DMS153 (cell line): ENCODE measurements around the gene C3orf70.
A peak's percentile ranks its signal among the peaks of the same experiment; 100 is the strongest.

ENCODE experiments used
- DNase-seq: peaks from one replicate; lab custom pipeline; 2025; lab: John Stamatoyannopoulos, UW

Gene C3orf70, protein sequence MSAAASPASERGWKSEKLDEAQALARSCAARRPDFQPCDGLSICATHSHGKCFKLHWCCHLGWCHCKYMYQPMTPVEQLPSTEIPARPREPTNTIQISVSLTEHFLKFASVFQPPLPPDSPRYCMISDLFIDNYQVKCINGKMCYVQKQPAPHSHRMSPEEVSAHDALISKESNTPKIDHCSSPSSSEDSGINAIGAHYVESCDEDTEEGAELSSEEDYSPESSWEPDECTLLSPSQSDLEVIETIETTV

DNA sequence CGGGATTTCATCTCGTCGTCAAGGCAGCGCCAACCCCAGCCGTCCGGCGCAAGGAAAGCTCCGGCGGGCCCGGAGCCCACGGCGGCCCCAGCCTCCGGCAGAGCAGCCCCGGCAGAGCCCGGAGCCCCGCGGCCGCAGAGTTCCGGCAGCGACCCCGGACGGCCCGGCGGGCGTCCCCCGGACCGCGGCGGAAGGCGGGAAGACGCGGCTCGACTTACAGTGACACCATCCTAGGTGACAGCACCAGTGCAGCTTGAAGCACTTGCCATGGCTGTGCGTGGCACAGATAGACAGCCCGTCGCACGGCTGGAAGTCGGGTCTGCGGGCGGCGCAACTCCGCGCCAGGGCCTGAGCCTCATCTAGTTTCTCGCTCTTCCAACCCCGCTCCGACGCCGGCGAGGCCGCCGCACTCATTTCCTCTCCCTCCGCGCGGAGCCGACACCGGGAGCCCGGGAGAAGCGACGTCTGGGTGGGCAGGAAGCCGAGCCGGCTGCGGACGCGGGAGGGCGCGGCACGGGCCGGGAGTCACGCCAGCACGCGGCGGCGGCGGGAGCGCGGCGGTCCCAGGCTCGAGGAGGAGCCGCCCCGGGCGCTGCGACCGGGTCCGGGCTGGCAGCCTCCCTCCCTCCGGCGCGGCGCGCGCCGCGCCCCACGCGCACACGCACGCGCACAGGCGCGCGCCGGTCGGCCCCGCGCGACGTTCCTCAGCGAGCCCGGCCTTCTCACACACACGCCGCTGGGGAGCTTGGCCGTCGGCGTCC is at the start of gene C3orf70:
Gene C3orf70 (minus strand): TSS at position 651 of the 761 bp plus-strand sequence. CDS start 237 bp downstream, at position 414.
- DNase-seq, result peak; percentile 55

DNA sequence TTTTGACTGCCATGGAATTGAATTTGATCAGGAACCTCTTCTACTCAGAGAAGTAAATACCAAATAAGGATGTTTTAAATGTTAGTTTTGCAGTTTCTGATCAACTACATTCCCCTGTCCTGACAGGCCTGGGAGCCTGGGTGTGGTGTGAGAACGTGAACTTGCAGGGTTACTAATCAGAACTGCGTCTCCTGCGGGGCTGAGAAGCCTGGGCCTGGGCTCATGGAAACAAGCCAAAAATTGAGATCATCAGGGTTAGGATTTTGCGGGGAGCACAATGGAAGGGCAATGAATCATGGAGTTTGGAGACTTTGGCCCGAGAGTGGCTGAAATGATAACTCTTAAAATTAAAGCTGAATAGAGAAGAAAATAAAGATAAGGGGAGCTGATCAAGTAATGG is 47.8 kb upstream of the C3orf70 start:
- DNase-seq, result no peak

DNA sequence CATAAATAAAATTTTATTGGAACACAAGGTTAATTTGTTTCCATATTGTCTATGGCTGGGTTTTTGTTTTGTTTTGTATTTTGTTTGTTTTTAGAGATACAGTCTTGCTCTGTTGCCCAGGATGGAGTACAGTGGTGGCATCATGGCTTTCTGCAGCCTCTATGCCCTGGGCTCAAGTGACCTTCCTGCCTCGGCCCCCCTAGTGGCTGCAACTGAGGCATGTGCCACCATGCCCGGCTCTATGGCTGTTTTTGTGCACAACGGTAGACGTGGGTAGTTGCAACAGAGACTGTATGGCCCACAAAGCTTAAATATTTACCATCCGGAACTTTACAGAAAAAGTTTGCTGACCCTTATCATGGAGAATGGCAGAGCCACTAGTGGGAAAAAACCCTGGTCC is 46.8 kb upstream of the C3orf70 start:
- DNase-seq, result no peak

DNA sequence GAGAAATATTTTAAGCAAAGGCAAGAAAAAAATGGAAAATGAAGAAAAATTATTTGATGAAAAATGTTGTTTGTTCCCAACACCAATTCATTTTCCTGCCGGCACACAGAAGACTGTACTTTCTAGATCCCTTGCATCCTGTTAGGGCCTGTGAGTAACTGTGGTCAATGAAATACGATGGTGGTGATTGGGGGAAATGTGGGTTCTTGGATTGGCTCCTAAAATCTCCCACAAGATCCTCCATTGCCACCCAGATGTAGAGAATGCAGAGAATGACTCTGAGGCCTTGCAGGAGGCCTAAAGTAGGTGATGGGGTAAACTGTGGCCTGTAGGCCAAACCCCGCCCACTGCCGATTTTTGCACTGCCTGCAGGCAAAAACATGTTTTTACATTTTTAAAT is 46.3 kb upstream of the C3orf70 start:
- no peak for DNase-seq

DNA sequence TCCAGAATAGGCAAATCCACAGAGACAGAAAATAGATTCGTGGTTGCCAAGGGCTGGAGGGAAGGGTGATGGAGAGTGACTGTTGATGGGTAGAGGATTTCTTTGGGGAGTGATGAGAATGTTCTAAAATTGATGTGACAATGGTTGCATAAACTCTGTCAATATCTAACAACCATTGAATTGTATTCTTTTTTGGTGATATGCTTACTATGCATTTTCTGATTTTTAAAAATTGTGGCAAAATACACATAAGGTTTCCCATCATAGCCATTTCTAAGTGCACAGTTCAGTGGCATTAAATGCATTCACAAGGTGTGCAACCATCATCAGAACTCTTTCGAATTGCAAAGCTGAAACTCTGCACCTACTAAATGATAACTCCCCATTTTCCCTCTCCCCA is 44.2 kb upstream of the C3orf70 start:
- no peak for DNase-seq

DNA sequence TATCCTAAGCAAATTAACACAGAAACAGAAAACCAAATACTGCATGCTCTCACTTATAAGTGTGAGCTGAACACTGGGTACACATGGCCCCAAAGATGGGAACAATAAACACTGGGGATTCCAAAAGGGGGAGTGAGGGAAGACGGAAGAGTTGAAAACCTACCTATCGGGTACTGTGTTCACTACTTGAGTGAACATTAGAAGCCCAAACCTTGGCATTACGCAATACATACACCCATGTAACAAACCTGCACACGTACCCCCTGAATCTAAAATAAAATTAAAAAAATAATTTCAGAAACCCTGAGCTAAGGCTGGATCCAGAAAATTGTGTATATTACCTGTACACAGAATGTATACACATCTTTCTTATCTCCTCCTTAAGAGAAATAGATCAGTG is 42.8 kb upstream of the C3orf70 start:
- DNase-seq, result no peak

DNA sequence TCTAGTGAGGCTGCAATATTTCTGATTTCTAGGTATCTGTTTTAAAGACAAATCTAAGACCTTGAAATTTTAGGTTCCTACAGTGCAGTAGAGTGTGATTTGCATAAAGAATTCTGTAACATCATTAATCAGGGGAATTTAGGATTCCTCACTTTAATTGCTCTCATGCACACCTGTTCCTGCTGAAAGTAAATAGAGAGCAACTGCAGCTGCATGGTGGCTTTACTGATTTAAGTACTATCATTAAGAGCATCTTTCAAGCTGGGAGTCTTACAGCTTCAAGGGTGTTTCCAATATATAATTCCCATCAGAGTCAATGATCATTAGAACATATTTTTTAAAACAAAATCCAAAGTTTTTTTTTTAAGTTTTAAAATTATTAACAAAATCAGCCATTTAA is 36.0 kb upstream of the C3orf70 start:
- DNase-seq, result peak; percentile 6

DNA sequence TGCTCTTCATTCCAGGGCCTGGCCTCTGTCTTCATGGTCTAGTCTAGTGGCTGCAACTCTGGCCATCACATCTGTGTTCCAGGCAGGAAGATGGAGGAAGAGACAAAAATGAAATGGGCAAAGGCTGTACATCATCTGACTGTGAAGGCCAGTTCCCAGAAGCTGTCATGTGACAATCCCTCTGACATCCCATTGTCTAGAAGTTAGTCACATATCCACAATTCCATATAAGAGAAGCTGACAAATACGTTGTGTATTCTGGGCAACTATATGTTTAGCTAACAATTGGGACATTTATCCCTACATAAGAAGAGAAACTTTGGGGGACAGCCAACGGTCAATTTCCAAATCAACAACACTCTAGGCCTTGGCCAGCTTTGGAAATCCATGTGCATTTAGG is 34.5 kb upstream of the C3orf70 start:
- DNase-seq, result no peak

DNA sequence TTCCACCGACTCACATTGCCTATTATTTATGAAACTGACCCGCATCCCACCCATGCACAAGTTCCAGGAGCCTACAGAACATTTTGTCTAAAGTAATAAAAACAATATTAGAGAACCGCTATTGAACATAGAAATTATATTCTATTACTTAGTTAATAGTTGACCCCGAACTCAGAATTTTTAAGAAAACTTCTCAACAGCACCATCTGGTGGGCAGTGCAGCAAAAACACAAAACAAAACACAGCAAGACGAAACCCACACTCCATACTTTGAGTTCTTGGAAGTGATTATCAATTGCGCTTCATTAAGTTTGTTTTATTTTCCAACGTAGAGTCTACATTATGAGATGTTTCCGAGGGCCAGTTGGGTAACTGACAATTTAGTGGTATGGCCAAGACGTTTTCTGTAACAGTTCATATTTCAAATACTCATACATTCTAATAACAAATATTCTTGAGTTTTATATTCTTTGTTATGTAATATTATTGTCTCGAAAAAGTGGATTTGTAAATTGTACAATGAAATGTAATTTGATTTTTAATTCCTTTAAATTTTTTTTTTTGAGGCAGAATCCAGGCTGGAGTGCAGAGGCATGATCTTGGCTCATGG is 24.0 kb upstream of the C3orf70 start:
- peak; percentile 15 for DNase-seq

DNA sequence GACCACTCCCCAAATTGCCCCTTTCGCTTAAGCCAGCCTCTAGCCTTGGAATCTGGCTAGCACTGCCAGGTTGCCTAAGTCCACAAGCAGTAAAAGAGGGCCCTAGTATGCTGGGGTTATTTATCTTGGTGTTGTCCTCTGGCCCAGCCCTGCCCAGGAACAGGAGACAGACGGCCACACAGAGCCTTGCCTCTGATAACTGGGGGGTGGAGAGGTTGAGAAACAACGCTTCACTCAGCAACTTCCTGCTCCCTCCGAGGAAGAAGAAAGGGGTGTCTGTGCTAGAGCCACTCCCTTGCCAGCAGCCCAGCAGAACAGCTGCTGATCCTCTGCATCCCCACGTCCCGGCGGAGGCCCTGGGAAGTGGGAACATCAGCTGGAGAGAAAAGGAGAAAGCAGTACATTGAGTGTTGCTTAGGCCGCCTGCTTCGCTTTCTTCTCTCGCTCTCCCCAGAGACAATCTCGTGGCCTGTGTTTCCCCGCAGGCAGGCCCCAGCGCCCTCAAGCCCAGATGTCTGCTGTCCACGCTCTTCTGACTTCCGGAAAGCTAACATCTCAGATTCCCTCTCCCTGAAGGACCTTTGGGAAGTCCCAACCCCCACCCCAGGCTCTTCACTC is 22.6 kb upstream of the C3orf70 start:
- peak; percentile 79 for DNase-seq

DNA sequence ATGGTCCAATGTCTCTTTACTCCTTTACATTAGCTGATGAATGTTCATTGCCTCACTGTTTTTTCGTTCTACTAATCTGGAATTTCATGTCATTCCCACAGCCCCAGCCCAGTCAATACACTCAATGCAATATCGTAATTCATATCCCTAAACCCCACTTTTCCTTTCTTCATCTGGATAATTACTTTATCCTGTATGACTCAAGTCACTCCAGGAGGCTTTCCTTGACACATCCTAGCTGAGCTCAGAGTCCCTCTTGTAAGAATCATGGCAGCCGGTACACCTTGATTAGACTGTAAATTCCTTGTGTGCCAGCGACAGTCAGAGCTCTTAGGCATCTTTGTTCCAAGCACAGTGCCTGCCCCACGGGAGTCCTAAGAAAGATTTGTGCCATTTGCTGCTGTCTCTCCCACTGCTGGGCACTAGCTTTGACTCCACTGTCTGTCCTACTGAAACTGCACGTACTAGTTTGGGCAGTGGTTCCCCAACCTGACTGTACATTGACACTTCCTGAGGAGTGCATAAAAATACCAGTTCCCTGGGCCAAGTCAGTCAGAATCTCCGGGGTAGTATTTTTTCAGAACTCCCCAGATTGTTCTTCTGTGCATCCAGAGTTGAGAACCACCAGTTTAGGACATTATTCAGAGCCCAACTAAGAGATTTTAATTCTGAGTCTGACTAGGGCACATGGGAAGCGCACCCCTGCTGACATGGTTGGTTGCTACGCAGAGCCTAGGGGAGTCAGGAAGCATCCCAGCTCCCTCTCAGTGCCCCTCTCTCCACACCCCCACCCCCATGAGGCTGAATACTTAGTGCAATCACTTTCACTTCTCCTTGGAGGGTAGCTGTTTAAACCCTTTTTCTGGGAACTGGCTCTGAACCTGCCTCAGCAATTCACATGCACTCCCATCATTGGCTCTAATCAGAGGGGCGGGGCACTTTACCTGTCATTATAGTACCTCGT is 19.5 kb upstream of the C3orf70 start:
- no peak for DNase-seq

DNA sequence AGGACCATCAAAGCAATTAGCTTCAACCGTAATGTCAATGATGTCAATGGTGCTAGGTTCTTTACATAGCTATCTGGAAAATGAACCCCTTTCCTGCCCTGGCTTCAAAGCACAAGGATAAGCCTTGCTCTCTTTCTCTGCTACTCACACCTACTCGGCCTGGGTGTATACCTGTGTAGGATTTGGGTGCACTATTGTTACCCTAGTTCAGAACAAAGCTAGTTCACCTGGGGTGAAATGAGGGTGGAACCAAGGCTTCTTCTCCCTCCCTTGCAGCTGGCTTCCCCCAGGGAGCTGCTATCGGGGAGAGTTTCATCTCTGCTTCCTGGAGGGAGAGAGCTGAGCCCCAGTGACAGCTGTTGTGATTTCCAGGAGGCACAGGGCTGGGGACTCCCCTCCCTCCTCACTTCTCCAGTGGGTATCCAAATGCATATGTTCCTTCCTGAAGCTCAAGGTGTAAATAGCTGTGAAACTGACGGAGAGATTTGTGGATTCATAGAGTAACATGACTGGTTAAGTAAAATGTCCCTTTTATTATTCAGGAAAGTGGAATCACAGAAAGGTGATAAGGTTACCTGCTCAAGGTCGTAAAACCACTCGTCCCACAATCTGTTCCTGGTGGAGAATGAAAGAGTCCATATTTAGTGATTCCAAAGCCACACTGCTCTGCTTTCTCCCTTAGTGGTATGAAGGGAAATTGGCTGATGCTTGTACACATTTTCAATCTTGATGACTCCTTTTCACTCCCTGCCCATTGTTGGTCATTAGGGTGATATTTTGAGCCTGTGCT is 11.8 kb upstream of the C3orf70 start:
- DNase-seq, result peak; percentile 53

DNA sequence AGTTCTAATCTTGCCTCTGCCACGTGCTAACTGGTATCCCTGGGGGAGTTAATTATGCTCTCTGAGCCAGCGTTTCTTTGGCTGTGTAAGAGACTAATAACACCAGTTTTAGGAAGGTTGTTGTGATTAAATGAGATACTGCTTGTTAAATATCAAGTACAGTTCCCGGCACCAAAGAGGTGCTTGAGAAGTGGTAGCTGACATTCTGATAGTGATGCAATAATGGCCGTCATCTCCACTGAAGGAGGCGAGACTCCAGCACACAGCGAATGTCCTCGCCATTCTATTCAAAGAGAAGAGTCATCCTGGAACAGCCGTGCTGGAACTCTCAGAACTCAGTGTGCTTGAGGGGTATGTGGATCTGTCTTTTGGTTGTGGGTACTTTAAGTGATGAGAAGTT is 9.8 kb upstream of the C3orf70 start:
- no peak for DNase-seq

DNA sequence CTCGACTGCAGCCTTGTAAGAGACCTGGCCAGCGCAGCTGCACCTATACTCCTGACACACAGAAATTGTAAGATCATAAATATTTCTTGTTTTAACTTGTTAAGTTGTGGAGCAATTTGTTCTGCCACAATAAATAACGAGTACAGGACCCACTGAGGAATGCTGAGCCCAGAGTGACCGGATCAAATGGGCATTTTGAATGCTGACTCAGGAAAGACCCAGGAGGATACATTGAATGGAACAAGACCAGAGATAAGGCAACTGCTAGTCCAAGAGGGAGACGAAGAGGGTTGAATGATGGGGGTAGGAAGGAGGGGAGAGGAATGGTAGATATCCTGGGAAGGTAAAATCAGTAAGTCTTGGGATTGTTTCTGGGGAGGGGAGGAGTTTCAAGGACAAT is 8.9 kb upstream of the C3orf70 start:
- DNase-seq, result no peak

DNA sequence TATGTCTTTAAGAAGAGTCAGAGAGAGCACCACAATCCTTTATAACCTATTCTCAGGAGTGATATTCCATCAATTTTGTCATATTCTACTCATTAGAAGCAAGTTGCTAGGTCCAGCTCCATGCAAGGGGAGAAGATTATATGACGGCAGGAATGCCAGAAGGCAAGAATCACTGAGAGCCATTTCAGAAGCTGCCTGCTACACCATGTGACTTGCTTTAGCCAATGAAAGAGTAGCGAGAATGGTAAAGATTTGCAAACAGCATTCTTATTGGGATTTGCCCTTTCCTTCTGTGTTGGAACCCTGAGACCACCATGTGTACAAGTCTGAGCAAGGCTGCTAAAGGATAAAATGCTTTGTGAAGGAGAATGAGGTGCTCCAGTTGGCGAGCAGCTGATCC is 4.5 kb upstream of the C3orf70 start:
- DNase-seq, result no peak

DNA sequence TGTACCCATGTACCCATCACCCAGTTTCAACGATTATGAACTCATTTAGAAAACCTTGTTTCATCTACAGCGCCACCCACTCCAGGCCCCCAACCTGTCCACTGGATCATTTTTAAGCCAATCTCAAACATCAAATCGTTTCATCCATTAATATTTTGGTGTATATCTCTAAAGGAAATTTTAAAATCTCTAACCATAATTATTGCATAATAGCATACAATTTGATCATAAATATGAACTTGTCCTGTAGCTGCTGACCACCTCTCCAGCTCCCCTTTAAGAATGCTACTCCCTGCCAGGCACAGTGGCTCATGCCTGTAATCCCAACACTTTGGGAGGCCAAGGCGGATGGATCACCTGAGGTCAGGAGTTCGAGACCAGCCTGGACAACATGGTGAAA is 2.8 kb upstream of the C3orf70 start:
- DNase-seq, result no peak

DNA sequence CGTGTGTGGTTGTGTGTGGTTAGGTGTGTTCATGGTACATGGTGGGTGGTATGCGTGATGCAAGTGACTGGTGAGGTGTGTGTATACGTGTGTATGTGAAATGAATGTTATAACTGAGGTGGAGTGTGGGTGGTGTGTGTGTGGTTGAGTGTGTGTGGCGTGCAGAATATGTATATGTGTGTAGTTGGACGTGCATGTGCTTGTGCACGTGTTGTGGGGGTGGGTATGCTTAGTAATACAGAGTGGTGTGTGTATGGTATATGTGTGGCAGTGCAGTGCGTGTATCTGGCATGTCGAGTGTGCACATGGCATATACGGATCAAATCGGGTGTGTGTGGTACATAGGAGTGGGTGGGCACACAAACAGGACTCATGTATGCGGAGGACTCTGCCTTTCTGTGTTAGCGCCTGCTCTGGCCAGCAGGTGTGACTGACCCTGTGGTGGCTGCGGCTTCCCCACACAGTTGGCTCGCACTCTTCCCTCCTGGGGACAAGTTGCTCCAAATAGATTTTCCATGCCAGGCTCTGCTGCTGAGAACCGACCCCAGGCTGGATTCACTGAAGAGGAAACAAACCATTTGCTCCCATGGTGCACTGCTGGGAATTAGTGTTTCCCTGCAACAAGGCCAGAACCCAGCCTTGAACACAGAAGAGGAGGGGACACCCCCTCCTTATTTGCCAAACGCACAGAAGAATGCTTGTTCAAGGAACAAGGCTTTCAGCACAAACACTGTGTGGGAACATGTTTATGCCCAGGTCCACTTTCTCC is 1.2 kb upstream of the C3orf70 start:
- DNase-seq, result no peak

DNA sequence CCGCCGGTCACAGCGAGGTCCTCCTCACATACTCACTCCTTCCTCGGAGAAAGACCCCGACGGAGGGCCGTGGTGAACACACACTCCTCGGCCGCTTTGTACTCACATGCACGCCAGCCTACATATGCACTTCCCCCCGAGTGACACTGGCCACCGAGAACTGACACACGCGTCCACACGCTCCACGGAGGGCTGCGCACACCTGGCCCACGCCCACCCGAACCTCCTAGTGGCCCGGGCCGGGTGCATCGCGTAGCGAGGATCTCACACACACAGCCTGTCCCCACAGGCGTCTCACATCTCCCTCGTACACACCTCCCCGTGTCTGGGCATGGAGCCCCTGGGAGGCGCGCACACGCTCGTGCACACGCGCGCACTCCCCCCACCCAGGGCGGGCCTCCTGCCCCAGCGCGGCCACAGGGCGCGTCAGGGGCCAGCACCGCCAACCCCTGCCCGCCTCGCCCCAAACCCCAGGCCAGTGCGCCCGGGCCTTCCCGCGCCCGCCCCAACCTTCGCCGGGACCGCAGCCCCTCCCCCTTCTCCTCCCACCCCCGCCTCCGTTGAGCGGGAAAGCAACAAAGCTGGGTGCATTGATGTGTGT is 411 bp upstream of the C3orf70 start:
- no peak for DNase-seq

DNA sequence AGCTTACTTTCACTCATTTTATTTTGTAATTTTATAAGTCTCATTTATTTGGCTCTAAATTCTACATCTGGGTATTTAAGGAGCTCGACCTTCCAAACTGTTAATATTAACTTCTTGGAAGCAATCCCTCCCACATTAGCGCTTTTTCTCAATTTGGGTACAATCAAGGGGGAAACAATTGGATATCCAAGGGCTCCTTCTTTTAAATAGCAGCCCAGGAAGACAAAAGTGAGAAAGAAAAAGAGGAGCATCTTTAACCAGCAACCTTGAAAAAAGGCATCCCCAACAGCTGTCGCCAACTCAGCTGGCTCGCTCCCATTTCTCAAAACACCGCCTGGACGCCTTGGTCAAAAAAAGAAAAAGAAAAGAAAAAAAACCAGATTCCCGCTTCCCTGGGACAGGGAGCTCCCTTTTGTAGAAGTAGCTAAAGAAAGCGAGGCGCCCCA is 873 bp downstream of the C3orf70 start:
- no peak for DNase-seq
